ENCODE data around the gene ARHGAP30. TPM values are rescaled to one million over a fixed set of nuclear protein-coding genes. Genes with fewer than 3 reads are reported as not detected.
"Not testable (repeated sequence)": the region's sequence is repeated elsewhere in the genome, so short reads cannot be mapped to it uniquely, and the experiment has no call there.

ARHGAP30 gene
- polyA plus RNA-seq, 4 donors: 1.8 to 2.6 (median 2.0) TPM

DNA sequence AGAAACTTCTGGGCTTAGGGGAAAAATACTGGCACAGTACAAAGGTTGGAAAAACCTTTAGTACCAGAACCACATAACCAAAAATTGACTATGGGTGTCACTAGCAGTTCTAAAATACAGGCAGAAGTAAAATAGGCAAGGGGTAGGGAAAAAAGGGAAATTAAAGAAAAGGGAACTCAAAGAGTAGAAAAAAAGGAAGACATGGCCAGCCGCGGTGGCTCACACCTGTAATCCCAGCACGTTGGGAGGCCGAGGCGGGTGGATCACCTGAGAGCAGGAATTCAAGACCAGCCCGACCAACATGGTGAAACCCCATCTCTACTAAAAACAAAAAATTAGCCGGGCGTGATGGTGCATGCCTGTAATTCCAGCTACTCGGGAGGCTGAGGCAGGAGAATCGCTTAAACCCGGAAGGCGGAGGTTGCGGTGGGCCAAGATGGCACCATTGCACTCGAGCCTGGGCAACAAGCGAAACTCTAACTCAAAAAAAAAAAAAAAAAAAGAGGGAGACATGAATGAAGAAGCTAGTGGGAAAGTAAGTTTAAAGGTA lies 50.5 kb downstream of the ARHGAP30 start:
- not testable (repeated sequence) for DNase-seq (ENCODE audit: low read depth in 4 of 4, low spot score in 2 of 4)

DNA sequence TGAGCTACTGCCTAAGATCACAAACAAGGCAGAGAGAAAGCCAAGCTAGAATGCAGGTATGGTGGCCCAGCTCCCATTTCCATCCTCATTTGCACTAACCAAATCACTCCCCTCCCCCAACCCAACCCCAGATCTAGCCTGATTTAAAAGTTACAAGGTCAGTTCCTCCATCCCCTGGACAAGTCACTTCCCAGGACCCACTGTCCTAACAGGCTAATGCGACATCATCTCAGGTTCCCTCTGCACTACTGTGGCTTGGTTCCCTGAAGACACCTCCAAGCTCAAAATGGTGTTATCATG lies 51.1 kb downstream of the ARHGAP30 start:
- no peak for DNase-seq (ENCODE audit: low read depth in 4 of 4, low spot score in 2 of 4)

DNA sequence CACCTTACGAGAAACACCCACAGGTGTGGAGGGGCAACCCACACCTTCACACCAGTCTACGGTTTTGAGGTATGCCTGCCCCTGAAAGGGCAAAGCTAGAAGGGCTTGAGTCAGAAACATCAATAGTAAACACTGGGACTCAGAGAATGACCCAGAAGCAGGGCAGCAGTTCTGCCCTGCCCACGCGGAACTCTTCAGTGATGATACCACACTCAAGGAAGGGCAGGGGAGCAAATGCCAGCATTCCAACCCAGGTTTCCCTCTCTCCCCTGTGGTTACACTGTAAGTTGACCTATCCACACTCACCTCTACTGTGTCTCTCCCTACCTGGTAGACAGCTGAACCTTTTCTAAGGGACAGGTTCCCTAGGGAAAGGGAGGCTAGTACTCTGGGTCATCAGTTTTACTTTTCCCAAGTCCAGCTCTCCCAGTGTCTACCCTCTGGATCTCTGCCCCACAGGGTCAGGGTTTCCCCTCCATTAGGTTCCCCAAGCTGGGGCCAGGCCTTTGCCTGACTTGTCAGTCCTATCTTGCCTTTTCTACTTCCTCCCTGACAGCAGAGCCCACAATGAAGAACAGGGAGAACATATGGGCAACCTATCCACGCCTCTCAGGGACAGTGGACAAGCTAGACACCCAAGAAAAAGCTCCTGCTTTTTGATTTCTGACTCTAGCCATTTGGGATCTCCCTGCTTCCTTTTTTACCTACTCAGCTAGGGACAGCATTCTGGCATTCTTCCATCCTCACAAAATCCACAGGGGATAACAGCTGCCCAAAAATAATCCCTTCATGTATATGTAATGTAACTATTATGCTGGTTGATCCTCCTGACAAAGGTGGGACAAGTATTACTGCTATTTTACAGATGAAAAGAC lies 51.7 kb downstream of the ARHGAP30 start:
- DNase-seq (ENCODE audit: low read depth in 4 of 4, low spot score in 2 of 4): no peak

DNA sequence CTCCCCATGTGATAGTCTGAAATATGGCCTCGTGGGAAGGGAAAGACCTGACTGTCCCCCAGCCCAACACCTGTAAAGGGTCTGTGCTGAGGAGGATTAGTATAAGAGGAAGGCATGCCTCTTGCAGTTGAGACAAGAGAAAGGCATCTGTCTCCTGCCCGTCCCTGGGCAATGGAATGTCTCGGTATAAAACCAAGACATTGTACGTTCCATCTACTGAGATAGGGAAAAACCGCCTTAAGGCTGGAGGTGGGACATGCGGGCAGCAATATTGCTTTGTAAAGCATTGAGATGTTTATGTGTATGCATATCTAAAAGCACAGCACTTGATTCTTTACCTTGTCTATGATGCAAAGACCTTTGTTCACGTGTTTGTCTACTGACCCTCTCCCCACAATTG lies 52.5 kb downstream of the ARHGAP30 start:
- DNase-seq (ENCODE audit: low read depth in 4 of 4, low spot score in 2 of 4): not testable (repeated sequence)

DNA sequence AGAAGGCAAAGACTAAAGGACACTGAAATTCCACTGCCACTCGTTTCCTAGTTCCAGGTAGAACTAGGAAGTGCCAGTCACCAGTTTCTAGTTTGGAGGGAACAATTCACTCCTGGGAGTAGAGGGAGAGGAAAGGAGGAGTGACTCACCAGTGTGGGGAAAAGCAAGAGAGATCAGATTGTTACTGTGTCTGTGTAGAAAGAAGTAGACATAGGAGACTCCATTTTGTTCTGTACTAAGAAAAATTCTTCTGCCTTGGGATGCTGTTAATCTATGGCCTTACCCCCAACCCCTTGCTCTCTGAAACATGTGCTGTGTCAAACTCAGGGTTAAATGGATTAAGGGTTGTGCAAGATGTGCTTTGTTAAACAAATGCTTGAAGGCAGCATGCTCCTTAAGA lies 53.0 kb downstream of the ARHGAP30 start:
- DNase-seq (ENCODE audit: low read depth in 4 of 4, low spot score in 2 of 4): not testable (repeated sequence)

DNA sequence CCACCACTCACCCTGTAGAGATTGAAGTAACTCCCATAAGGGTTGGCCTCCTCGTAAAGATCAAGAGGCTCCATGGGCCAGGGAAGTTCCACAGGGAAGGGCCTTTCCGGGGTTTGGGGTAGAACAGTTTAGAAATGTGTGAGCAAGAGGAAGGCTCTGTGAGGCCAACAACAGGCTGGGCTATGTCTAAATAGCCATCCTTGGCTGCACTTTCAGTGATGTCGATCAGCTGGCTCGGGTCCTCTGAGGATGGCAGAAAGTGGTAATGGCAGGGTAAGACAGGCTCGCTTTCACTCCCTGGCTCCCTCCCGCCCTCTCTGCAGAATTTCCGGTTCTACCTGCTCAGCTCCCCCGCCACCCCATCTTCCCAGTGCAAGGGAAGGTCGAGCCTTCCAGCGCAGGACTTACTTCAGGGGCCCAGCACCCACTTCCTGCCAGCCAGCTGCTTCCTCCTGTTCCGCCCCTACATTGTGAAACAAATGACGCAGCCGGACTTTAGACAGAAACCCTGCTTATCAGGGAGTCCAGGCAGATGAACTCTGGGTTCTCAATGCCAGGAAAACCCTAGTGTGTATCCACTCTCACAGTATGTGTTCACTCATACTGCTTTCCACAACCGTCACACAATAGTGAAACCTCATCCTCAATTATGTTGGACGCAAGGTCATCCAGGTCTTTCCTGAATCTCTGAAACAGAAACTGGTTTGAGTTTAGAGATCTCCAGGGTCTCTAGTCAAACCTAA lies 56.0 kb downstream of the ARHGAP30 start:
- peak in 1 of 4 donors; percentile 43 for DNase-seq (ENCODE audit: low read depth in 4 of 4, low spot score in 2 of 4)

DNA sequence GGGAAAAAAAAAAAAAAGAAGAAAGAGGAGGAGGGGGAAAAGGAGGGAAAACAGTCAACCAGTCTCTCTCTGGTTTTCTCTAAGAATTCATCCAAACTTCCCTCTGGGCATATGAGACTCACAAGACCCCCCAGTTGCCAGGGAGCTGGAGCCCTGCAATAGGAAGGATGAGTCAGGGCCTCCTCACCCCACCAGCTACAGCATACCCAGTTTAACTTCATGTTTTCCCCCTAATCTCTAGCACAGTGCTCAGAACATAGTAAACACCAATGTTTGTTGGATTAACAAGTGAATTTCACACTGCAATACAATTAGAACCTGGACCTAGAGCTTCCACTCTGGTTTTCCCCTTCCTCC lies 56.6 kb downstream of the ARHGAP30 start:
- no peak for DNase-seq (ENCODE audit: low read depth in 4 of 4, low spot score in 2 of 4)

DNA sequence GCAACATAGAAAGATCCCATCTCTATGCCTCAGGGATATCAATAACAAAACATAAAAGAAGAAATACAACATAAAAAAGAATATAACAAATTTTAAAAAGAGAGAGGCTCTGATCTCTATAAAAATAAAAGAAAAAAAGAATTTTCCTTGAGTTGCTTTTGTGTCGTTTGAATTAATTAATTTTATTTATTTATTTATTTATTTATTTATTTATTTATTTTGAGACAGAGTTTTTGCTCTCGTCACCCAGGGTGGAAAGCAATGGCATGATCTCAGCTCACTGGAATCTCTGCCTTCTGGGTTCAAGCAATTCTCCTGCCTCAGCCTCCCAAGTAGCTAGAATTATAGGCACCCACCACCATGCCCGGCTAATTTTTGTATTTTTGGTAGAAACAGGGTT lies 57.3 kb downstream of the ARHGAP30 start:
- no peak for DNase-seq (ENCODE audit: low read depth in 4 of 4, low spot score in 2 of 4)

DNA sequence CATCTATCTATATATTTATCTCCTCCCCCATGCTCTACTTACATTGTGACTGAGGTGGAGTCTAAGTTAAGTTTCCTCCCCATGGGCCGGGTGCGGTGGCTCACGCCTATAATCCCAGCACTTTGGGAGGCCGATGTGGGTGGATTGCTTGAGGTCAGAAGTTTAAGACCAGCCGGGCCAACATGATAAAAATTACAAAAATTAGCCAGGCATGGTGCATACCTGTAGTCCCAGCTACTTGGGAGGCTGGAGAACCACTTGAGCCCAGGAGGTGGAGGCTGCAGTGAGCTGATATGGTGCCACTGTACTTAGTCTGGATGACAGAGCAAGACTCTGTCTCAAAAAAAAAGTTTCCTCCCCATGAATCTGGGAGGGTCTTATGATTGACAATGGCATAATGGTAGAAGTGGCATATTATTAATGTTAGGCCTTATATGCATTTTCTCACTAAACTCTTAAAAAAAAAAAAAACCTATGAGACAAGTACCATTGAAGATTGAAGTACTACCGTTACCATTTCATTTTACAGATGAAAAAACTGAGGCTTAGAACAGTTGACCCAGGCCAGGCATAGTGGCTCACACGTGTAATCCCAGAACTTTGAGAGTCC lies 60.0 kb downstream of the ARHGAP30 start:
- no peak for DNase-seq (ENCODE audit: low read depth in 4 of 4, low spot score in 2 of 4)

DNA sequence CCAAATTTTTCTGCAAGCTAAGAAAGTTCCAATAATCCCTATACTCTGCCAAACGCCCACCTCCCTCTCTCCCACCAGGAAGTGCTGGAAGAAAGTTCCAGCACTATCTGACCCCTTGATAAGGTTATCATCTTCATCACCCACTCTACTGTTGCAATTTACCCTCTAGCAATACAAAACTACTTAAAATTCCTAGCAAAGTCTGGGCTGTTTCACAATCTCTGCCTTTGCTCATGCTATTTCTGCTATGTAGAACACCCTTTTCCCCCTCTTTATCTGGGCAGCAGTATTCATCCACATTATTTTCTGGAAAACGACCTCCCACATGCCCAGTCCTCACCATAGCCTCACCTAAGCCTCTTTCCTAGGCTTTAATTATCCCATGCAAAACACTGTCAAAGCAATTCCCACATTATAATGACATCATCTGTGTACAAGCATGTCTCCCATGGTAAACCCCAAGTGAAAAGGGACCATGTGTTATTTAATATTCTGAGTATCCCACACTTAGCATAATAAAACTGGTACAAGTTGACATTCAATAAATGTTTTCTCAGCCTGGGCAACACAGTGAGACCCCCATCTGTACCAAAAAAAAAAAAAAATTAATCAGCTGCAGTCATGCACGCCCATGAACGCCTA lies 60.7 kb downstream of the ARHGAP30 start:
- DNase-seq (ENCODE audit: low read depth in 4 of 4, low spot score in 2 of 4): no peak

DNA sequence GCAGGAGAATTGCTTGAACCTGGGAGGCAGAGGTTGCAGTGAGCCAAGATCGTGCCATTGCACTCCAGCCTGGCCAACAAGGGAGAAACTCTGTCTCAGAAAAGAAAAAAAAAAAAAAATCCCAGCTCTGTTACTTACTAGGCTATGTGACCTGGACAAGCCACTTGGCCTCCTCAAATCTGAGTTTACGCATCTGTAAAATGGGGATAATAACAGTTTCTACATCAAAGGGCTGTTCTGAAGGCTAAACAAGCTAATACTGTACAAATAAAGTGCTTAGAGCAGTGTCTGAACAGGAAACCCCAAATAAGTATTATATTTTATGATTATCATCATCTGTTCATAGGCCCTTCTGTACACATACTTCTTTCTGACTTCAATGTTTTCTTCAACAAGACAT lies 62.3 kb downstream of the ARHGAP30 start:
- no peak for DNase-seq (ENCODE audit: low read depth in 4 of 4, low spot score in 2 of 4)

DNA sequence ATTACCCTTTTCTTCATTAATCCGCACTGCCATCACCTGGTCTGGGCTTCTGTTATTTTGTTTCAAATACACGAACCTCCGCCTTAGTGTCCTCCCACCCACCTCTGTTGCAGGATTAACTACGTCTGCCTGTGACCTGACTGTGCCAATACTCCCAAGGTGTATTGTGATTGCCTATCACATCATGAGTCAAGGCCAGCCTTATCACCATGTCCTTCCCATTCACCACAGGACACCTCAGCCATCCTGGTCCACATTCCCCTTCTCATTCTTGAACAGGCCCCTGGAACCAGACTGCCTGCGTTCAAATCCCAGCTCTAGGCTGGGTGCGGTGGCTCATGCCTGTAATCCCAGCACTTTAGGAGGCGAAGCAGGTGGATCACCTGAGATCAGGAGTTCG lies 63.1 kb downstream of the ARHGAP30 start:
- DNase-seq (ENCODE audit: low read depth in 4 of 4, low spot score in 2 of 4): no peak

DNA sequence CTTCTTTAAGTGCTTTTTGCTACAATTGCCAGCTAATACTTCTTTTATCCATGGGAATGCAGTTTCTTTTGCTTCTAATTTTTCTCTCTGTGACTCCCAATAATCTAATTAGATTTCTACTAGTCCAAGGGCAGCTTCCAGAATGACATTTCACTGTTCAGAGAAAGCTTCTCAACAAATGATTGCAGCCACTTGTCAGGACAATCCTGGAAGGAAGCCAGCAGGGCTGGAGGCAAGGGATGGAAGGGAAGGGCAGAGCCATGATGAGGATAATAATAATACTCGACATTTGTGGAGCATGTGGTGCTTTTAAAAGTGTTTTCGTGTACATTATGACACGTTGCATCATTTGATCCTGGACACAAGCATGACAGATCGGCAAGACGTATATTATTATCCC lies 68.2 kb downstream of the ARHGAP30 start:
- DNase-seq (ENCODE audit: low read depth in 4 of 4, low spot score in 2 of 4): no peak

DNA sequence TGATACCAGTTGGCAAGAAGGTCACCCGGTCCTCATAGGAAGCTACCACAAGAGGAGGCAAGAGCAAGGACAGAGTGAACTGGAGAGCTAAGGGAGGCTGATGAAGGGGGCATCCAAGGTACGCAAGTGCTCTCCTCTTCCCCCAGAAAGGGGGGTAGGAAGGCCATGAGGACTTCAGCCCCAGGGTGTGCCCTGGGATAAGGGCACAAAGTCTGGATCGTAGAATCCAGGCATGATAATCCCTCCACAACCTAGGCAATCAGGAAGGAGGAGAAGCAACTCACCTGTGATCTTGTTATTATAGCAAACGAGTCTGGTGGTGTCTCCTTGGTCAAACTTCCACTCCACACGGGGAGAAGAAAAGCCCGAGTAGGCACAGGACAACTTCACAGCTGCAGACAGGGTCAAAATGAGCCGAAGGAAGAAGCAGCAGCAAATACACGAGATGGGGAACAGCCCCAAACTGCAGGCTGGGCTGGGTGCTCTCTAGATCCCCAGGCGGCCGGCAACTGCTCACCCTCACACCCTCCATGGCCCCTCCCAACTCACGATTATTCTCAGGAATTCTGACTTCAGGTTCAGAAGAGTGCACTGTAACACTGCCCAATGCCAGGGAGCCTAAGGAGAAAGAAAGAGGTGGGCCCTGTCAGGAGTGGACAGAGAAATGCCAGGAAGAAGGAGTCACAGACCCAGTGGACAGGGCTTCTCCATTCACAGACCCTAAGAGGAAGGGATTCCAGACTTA lies 68.8 kb downstream of the ARHGAP30 start:
- DNase-seq (ENCODE audit: low read depth in 4 of 4, low spot score in 2 of 4): no peak

DNA sequence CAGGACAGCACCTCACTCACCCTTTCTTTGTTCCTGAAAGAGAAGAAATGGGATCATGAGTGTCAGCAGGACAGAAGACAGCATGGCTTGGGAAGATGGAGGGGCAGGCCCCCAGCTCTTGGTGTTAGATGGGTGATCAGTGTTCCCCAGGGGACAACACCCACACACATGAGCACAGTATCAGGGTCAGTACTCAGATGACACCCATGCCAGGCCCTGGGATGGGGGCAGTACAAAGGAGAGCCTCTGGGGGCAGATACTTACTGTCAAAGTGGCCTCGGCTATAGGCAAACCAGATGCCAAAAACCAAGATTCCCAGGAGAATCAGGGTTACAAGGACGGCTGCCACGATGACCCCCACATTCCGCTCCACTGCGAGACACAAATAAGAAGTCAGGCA lies 70.3 kb downstream of the ARHGAP30 start:
- no peak for DNase-seq (ENCODE audit: low read depth in 4 of 4, low spot score in 2 of 4)

DNA sequence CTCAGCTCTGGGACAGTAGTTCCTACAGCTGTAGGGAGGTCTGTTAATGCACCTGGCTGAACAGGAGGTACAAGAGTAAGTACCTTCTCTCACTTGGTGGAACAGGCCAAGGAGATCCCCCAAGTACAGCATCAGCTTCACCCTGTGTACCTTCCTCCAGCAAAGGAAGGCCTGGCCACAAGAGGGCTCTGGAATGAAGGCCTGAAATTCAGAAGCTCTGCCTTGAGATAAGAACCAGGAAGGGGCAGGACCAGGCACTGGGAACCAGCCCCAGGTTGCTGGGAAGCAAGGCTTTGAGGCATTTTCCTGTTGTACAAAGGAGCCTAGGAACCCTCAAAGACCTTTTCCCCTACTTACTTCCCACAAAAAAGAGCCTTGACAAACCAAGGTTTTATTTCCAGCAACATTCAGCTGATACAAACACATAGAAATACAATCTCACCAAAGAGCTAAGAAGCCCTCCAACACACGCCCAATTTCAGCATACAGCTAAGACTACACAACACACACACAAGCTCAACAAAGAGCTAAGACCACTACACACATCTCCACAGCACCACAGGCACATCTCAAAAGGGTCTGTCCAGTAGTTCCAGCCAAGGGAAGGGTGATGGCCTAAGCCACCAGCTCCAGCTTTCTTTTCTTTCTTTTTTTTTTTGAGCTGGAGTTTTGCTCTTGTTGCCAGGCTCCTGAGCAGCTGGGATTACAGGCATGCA lies 72.2 kb downstream of the ARHGAP30 start:
- no peak for DNase-seq (ENCODE audit: low read depth in 4 of 4, low spot score in 2 of 4)

All from left renal cortex interstitium (tissue), 4 donors.